ENCODE data around the gene ATF5.

ATF5 gene

DNA sequence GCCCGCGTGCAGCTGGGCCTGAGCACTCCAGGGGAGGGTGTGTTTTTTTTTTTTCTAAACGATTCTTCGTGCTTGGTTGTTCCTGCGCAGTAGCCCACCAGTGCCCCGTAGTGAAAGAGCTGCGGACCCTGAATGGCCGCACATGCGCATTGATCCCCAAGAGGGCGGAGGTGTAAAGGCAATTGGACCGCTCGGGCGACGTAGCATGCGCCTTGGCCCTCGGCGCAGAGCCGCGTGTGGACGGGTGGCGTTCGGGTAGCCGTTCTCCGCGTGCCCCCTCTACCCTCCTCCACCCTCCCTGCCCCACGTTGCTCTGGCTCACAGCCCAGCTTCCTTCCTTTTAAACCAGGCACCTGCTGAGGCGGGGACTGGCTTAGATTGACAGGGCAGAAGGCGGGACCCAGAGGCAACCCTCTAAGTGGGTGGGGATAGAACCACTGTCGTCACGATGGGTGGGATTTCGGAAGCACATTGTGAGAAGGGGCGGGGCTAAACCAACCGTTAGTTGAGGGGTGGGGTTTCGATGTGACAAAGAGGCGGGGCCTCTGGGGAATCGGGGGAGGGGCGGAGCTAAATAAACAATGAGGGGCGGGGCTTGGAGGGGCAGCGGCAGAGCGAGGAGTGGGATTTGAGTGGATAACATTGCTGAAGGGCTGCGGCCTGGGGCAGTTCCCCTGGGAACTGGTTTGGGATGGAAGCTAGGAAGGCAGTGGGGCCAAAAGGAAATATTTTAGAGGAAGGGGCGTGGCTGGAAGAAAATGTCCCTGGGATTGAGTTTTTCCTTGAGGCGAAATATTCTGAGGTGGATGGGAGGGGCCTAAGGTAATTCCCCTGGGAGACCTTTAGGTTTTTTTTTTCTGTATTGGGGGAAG is 842 bp downstream of the ATF5 start:
- peaks cover 17% of the 10 kb centered on the region for H3K36me3 ChIP-seq (ENCODE audit: control insufficient read depth, insufficient read depth, low read length)
- peaks cover 4% of the 10 kb centered on the region for H3K4me1 ChIP-seq (ENCODE audit: control insufficient read depth, insufficient read depth, low read length)

DNA sequence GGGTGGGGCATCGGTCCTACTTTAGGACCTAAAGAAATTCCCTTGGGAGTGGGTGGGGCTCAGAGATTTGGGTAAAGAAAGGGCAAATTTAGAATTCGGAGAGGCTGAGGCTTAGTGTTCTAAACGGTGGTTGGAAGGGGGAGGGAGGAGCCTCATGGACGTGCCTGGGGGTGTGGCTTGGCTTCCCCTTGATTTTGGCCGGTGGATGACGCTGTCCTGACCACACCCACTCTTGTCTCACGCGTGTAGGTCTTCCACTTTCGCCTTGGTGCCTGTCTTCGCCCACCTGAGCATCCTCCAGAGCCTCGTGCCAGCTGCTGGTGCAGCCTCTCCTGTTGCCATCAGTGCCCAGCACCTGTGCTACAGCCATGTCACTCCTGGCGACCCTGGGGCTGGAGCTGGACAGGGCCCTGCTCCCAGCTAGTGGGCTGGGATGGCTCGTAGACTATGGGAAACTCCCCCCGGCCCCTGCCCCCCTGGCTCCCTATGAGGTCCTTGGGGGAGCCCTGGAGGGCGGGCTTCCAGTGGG is 1.5 kb downstream of the ATF5 start:
- Histone ChIP-seq H3K4me3 (ENCODE audit: low read depth, low read length) (peak overlapping the region; percentile 80), H3K27me3 (ENCODE audit: control insufficient read depth, insufficient read depth, low read length) (no peaks in the 10 kb centered on the region), H3K4me1 (ENCODE audit: control insufficient read depth, insufficient read depth, low read length) (peaks cover 4% of the 10 kb centered on the region), H3K9me3 (ENCODE audit: control insufficient read depth, insufficient read depth, low read length) (no peaks in the 10 kb centered on the region), H3K9ac (ENCODE audit: low read depth, low read length) (peak overlapping the region; percentile 37), H3K36me3 (ENCODE audit: control insufficient read depth, insufficient read depth, low read length) (peaks cover 14% of the 10 kb centered on the region)

More for the DNA sequence above, 842 bp downstream of the ATF5 start:
- peak overlapping the region; percentile 97 for H3K9ac ChIP-seq (ENCODE audit: low read depth, low read length)
- H3K9me3 ChIP-seq (ENCODE audit: control insufficient read depth, insufficient read depth, low read length) = no peaks in the 10 kb centered on the region
- H3K4me3 ChIP-seq (ENCODE audit: low read depth, low read length) = peak overlapping the region; percentile 90
- H3K27me3 ChIP-seq (ENCODE audit: control insufficient read depth, insufficient read depth, low read length) = no peaks in the 10 kb centered on the region

DNA sequence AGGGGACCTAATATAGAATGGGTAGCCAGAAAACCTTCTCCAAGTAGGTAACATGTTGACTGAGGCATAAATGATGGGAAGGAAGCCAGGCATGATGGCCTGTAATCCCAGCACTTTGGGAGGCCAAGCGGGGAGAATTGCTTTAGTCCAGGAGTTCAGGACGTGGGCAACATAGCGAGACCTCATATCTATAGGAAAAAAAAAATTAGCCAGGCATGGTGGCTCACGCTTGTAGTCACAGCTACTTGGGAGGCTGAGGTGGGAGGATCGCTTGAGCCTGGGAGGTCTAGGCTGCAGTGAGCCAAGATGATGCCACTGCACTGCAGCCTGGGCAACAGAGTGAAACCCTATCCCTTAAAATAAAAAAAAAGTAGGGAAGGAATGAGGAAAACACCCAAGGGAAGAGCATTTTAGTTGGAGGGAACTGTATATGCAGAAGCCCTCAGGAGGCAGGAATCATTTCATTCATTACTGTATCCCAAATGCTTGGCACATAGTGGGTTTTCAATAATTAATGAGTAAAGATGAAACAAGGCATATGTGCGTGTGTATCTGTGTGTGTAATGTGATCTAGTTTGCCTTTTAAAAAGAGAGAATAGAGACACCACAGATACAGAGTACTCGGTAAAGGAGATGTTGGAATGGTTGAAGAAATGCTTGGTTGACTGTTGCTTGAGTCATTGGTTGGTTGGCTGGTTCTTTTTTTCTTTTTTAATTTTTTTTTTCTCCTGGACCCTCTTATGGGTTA is 2.5 kb downstream of the ATF5 start:
- Histone ChIP-seq H3K4me3 (ENCODE audit: low read depth, low read length) (no peak overlapping the region), H3K9me3 (ENCODE audit: control insufficient read depth, insufficient read depth, low read length) (no peaks in the 10 kb centered on the region), H3K27me3 (ENCODE audit: control insufficient read depth, insufficient read depth, low read length) (no peaks in the 10 kb centered on the region), H3K36me3 (ENCODE audit: control insufficient read depth, insufficient read depth, low read length) (peaks cover 13% of the 10 kb centered on the region), H3K4me1 (ENCODE audit: control insufficient read depth, insufficient read depth, low read length) (peaks cover 4% of the 10 kb centered on the region), H3K9ac (ENCODE audit: low read depth, low read length) (no peak overlapping the region)

DNA sequence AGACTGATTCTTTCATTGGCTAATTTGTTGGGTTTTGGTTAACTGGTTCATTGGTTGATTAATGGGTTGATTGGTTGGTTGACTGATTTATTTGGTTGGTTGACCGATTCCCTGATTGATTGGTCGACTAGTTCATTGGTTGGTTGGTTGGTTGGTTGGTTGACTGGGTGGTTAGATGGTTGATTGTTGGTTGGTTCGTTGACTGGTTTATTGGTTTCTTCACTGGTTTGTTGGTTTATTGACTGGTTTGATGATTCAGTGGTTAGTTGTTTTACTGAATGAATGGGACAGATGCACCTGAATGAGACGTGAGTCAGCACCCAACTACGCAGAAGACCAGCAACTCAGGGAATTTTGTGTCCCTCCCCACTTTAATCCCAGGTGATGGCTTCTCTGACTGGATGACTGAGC is 3.0 kb downstream of the ATF5 start:
- Histone ChIP-seq H3K4me1 (ENCODE audit: control insufficient read depth, insufficient read depth, low read length) (peaks cover 4% of the 10 kb centered on the region), H3K36me3 (ENCODE audit: control insufficient read depth, insufficient read depth, low read length) (peaks cover 9% of the 10 kb centered on the region), H3K4me3 (ENCODE audit: low read depth, low read length) (no peak overlapping the region), H3K27me3 (ENCODE audit: control insufficient read depth, insufficient read depth, low read length) (no peaks in the 10 kb centered on the region), H3K9ac (ENCODE audit: low read depth, low read length) (no peak overlapping the region), H3K9me3 (ENCODE audit: control insufficient read depth, insufficient read depth, low read length) (no peaks in the 10 kb centered on the region)

DNA sequence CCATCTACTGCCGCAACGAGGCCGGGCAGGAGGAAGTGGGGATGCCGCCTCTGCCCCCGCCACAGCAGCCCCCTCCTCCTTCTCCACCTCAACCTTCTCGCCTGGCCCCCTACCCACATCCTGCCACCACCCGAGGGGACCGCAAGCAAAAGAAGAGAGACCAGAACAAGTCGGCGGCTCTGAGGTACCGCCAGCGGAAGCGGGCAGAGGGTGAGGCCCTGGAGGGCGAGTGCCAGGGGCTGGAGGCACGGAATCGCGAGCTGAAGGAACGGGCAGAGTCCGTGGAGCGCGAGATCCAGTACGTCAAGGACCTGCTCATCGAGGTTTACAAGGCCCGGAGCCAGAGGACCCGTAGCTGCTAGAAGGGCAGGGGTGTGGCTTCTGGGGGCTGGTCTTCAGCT is 3.7 kb downstream of the ATF5 start:
- no peak overlapping the region for H3K4me3 ChIP-seq (ENCODE audit: low read depth, low read length)

DNA sequence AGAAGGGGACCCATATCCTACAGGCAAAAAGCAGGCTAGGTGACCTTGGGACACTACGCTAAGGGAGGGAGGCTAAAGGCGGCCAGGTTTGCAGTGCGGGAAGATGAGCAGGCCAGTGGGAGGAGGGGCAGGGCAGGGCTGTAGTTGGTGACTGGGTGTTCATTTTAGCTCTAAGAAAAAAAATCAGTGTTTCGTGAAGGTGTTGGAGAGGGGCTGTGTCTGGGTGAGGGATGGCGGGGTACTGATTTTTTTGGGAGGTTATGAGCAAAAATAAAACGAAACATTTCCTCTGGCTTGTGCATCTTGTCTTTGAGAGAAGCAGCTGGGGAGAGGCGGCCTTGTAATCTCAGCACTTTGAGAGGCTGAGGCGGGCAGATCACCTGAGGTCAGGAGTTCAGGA is 4.6 kb downstream of the ATF5 start:
- no peak overlapping the region for H3K4me3 ChIP-seq (ENCODE audit: low read depth, low read length)
- H3K36me3 ChIP-seq (ENCODE audit: control insufficient read depth, insufficient read depth, low read length) = no peaks in the 10 kb centered on the region
- H3K9me3 ChIP-seq (ENCODE audit: control insufficient read depth, insufficient read depth, low read length) = no peaks in the 10 kb centered on the region
- no peaks in the 10 kb centered on the region for H3K27me3 ChIP-seq (ENCODE audit: control insufficient read depth, insufficient read depth, low read length)
- H3K4me1 ChIP-seq (ENCODE audit: control insufficient read depth, insufficient read depth, low read length) = no peaks in the 10 kb centered on the region
- H3K9ac ChIP-seq (ENCODE audit: low read depth, low read length) = no peak overlapping the region

More for the DNA sequence above, 3.7 kb downstream of the ATF5 start:
- Histone ChIP-seq H3K9ac (ENCODE audit: low read depth, low read length) (no peak overlapping the region), H3K27me3 (ENCODE audit: control insufficient read depth, insufficient read depth, low read length) (no peaks in the 10 kb centered on the region), H3K4me1 (ENCODE audit: control insufficient read depth, insufficient read depth, low read length) (peaks cover 3% of the 10 kb centered on the region), H3K9me3 (ENCODE audit: control insufficient read depth, insufficient read depth, low read length) (no peaks in the 10 kb centered on the region), H3K36me3 (ENCODE audit: control insufficient read depth, insufficient read depth, low read length) (peaks cover 2% of the 10 kb centered on the region)

DNA sequence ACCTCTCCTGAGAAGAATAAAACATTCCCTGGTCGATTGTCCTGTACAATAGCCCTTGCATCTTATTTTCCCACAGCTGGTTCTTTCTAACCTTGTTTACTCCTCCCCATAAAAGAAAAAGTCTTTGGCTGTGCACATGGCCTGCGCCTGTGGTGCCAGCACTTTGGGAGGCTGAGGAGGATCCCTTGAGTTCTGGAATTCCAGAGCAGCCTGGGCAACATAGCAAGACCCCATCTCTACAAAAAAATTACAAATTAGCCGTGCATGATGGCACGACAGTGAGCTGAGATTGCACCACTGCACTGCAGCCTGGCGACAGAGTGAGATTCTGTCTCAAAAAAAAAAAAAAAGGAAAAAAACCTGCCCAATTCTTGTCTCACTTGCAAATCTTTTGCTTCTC is 7.5 kb downstream of the ATF5 start:
- Histone ChIP-seq H3K36me3 (ENCODE audit: control insufficient read depth, insufficient read depth, low read length) (no peaks in the 10 kb centered on the region), H3K4me3 (ENCODE audit: low read depth, low read length) (no peak overlapping the region), H3K9ac (ENCODE audit: low read depth, low read length) (no peak overlapping the region), H3K9me3 (ENCODE audit: control insufficient read depth, insufficient read depth, low read length) (no peaks in the 10 kb centered on the region), H3K27me3 (ENCODE audit: control insufficient read depth, insufficient read depth, low read length) (no peaks in the 10 kb centered on the region), H3K4me1 (ENCODE audit: control insufficient read depth, insufficient read depth, low read length) (no peaks in the 10 kb centered on the region)

DNA sequence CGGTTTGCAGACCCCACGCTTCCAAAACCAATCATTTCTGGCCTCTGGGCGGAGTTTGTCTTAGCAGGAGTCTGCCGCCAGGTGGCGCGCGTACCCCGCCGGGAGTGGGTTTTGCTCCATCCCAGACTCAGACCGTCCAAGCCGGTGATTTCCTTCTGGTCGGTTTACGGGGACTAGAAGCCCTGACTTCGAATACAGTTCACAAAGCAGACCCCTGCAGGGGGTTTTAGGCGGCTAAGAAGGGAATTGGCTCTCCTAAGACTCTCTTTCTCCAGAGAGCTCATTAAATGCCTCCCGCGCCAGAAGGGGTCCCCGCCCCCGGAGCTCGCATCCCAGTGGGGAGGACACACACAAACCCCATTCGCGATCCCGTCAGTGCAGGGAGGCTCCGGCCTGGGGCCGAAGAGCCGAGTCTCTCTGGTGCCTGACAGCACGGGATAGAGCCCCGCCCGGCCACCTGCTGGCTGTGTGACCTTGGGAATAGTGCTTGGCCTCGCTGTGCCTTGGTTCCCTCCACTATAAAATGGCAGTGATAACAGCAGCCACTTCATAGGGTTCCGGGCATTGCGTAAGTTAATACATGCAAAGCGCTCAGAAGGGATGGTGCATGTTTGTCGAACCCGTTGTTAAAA is 8.9 kb downstream of the ATF5 start:
- Histone ChIP-seq H3K36me3 (ENCODE audit: control insufficient read depth, insufficient read depth, low read length) (no peaks in the 10 kb centered on the region), H3K4me1 (ENCODE audit: control insufficient read depth, insufficient read depth, low read length) (no peaks in the 10 kb centered on the region), H3K27me3 (ENCODE audit: control insufficient read depth, insufficient read depth, low read length) (no peaks in the 10 kb centered on the region), H3K9ac (ENCODE audit: low read depth, low read length) (no peak overlapping the region), H3K9me3 (ENCODE audit: control insufficient read depth, insufficient read depth, low read length) (no peaks in the 10 kb centered on the region), H3K4me3 (ENCODE audit: low read depth, low read length) (peak overlapping the region; percentile 39)

DNA sequence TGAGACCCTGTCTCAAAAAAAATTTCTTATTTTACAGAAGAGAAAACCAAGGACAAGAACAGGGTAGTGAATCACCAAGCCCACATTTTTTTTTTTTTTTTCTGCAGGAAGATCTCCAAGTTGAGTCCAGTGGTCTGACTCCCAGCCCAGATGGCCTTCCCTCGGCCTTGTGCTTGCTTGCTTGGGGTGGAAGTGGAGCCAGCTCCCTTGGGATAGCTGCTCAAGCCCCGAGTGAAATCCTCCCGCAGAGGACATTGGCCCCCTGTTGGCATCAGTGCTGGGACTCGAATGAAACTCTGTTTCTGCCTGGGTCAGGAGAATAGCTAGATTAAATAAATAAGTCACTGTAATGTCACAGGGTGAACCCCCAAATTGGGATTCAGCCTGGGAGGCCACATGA is 9.7 kb downstream of the ATF5 start:
- H3K9me3 ChIP-seq (ENCODE audit: control insufficient read depth, insufficient read depth, low read length) = no peaks in the 10 kb centered on the region
- H3K27me3 ChIP-seq (ENCODE audit: control insufficient read depth, insufficient read depth, low read length) = no peaks in the 10 kb centered on the region
- H3K9ac ChIP-seq (ENCODE audit: low read depth, low read length) = no peak overlapping the region
- H3K36me3 ChIP-seq (ENCODE audit: control insufficient read depth, insufficient read depth, low read length) = no peaks in the 10 kb centered on the region
- no peak overlapping the region for H3K4me3 ChIP-seq (ENCODE audit: low read depth, low read length)
- H3K4me1 ChIP-seq (ENCODE audit: control insufficient read depth, insufficient read depth, low read length) = no peaks in the 10 kb centered on the region

DNA sequence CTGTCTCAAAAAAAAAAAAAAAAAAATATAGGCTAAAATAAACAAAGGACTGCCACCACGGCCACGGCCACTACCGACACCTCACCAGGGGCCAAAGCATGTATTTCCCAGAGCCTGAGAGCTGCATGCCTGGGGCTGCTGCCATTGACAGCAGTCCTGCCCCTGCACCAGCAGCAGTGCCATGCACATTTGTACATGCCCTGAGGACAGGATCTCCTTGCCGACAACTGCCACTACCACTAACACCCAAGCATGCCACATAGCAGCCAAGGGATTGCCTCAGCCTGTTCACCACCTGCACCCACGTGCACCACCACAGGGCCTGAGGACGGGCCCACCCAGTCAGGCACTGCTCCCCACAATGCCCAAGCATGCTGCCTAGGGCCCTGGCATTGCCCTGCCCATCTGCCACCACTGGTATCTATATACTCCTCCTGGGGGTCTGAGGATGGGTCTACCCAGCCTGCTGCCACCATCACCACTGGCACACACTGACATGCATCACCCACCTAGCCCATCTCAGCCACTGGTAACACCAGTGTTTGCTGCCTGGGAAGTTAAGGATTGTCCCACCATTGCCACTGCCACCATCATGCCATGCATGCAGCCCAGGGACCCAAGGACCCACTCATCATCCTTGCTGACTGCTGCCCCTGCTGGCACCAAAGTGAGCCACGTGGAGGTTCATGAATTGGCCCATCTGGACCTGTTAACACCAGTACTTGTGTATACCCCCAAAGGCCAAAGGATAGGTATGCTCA is 10.9 kb downstream of the ATF5 start:
- Histone ChIP-seq H3K4me1 (ENCODE audit: control insufficient read depth, insufficient read depth, low read length) (no peaks in the 10 kb centered on the region), H3K4me3 (ENCODE audit: low read depth, low read length) (no peak overlapping the region), H3K9ac (ENCODE audit: low read depth, low read length) (no peak overlapping the region), H3K36me3 (ENCODE audit: control insufficient read depth, insufficient read depth, low read length) (no peaks in the 10 kb centered on the region), H3K27me3 (ENCODE audit: control insufficient read depth, insufficient read depth, low read length) (no peaks in the 10 kb centered on the region), H3K9me3 (ENCODE audit: control insufficient read depth, insufficient read depth, low read length) (no peaks in the 10 kb centered on the region)

DNA sequence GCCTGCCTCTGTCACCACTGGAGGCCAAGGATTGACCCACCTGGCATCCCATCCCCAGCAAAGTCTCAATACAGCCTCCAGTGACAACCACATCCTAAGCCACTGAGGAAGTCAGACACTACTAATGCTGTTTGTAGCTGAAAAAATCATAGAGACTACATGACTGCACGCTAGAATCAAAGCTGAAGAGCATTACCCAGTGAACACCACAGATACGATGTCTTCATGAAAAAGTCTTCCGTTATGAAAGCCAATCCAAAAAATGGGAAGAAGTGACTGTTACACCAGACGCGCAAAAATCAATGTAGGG is 11.4 kb downstream of the ATF5 start:
- H3K4me1 ChIP-seq (ENCODE audit: control insufficient read depth, insufficient read depth, low read length) = no peaks in the 10 kb centered on the region
- no peak overlapping the region for H3K4me3 ChIP-seq (ENCODE audit: low read depth, low read length)
- no peaks in the 10 kb centered on the region for H3K36me3 ChIP-seq (ENCODE audit: control insufficient read depth, insufficient read depth, low read length)
- H3K9me3 ChIP-seq (ENCODE audit: control insufficient read depth, insufficient read depth, low read length) = no peaks in the 10 kb centered on the region
- no peak overlapping the region for H3K9ac ChIP-seq (ENCODE audit: low read depth, low read length)
- no peaks in the 10 kb centered on the region for H3K27me3 ChIP-seq (ENCODE audit: control insufficient read depth, insufficient read depth, low read length)

Measured in iPS-15b (cell line).